T-helper 17 cell (primary cell): ENCODE data around the gene SLC39A6. TPM values are rescaled to one million over a fixed set of nuclear protein-coding genes. Genes with fewer than 3 reads are reported as not detected.
"Not testable (repeated sequence)": the region's sequence is repeated elsewhere in the genome, so short reads cannot be mapped to it uniquely, and the experiment has no call there.

ENCODE experiments used
- ATAC-seq: fragments of 150-1000 bp; cut with Tn5 transposase; 2 replicates; pipeline ENCODE4 v1.10.0; 2021; ENCODE audit warnings: mild to moderate bottlenecking, moderate library complexity
- DNase-seq, 3 donors: peaks; one replicate each; pipeline versions ENCODE4 v3.0.0 to v3.0.0-alpha.2; 2020 to 2021
- H3K9me3 ChIP-seq: one replicate; pipeline ENCODE4 v1.7.0; 2013; ENCODE audit warnings: low read length, mild to moderate bottlenecking; ENCODE audit not compliant: control insufficient read depth, poor library complexity, severe bottlenecking
- H3K27ac Mint-ChIP-seq: one replicate; pipeline ENCODE4 v1.8.0; 2022; ENCODE audit warnings: mild to moderate bottlenecking, moderate library complexity, mixed read lengths
- H3K27me3 Mint-ChIP-seq: one replicate; pipeline ENCODE4 v1.8.0; 2022; ENCODE audit warnings: mixed read lengths
- H3K36me3 Mint-ChIP-seq: one replicate; pipeline ENCODE4 v1.8.0; 2022; ENCODE audit warnings: low read depth, mixed read lengths
- H3K4me1 Mint-ChIP-seq: one replicate; pipeline ENCODE4 v1.8.0; 2022; ENCODE audit warnings: mild to moderate bottlenecking, mixed read lengths
- H3K4me3 Mint-ChIP-seq: one replicate; pipeline ENCODE4 v1.8.0; 2022; ENCODE audit warnings: mild to moderate bottlenecking, moderate library complexity, mixed read lengths
- total RNA-seq, 4 donors: library from RNA in 2 of 4; stranded (reverse) in 2 of 4; gene quantifications; one replicate each; pipeline ENCODE4 v1.2.3 and lab custom pipeline; 2022 to 2026

SLC39A6 gene
- total RNA-seq, 2 donors from 2014 or later: 14.4 to 16.3 TPM

DNA sequence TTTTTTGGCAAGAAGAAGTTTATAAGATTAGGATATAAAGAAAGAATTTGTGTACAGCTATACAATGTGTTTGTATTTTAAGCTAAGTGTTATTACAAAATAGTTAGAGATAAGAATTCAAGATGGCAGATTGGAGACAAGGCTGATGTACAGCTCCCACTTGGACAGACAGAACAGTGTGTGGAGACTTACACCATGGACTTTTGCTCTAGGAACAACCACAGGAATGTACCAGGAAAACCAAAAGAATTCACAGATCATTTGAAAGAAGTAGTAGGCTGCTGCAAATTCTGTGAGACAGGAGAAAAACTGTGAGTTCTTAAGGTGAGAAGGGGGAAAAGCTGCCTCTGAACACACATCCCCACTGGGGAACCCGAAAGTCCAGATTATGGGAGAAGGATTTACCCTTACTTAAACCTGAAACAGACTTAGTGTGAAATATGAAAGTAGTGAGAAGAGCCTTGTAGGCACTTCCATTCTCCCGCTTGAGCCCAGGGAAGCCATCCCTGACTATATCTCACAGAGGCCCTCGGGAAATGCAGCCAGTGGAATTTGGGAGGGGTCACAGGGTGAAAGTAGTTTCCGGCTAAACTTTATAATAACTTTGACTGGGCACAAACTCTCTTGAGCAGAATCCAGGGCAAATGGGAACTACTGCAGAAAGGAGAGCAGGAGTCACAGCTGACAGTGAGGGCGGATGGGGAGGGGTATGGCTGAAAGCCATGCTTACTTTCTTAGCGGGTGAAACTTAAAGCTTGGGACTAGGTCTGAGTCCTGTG lies 50.2 kb downstream of the SLC39A6 start:
- H3K27ac Mint-ChIP-seq: no peak overlapping the region
- H3K9me3 ChIP-seq: no peaks in the 10 kb centered on the region
- H3K4me3 Mint-ChIP-seq: no peak overlapping the region
- peaks cover 20% of the 10 kb centered on the region for H3K27me3 Mint-ChIP-seq
- H3K4me1 Mint-ChIP-seq: peaks cover 2% of the 10 kb centered on the region
- ATAC-seq (no peak), DNase-seq (no peak)
- H3K36me3 Mint-ChIP-seq: peaks cover 2% of the 10 kb centered on the region

DNA sequence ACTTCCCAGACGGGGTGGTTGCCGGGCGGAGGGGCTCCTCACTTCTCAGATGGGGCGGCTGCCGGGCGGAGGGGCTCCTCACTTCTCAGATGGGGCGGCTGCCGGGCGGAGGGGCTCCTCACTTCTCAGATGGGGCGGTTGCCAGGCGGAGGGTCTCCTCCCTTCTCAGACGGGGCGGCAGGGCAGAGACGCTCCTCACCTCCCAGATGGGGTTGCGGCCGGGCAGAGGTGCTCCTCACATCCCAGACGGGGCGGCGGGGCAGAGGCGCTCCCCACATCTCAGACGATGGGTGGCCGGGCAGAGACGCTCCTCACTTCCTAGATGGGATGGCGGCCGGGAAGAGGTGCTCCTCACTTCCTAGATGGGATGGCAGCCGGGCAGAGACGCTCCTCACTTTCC lies 51.4 kb downstream of the SLC39A6 start:
- H3K27me3 Mint-ChIP-seq: peaks cover 26% of the 10 kb centered on the region
- not testable (repeated sequence) for H3K4me3 Mint-ChIP-seq, H3K36me3 Mint-ChIP-seq, ATAC-seq, DNase-seq, H3K9me3 ChIP-seq, H3K27ac Mint-ChIP-seq, H3K4me1 Mint-ChIP-seq

DNA sequence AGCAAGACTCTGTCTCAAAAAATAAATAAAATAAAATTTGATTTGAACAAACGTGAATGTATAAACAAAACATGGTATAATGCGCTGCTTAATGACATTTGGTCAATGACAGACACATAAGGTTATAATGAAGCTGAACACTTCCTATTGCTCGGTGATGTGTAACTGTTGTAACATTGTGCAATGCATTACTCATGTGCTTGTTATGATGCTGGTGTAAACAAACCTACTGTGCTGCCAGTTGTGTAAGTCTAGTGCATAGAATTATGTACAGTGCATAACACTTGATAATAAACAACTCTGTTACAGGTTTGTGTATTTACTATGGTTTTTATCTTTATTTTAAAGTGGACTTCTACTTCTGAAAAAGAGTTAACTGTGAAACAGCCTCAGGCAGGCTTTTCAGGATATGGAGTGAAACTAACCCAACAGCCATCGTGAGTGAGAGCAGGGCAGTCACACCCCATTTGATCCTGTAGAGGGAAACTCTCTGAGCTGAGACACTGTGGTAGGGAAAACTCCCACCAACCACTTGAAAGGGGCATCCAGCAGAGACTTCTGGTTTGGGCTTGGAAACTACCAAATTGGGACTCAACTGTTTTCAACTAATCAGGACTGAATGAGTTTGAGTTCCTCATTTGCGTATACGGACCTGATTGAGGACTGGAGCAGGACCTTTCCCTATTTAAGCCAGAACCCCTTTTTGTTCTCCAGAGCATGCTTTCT lies 53.1 kb downstream of the SLC39A6 start:
- DNase-seq (no peak), ATAC-seq (no peak)
- H3K36me3 Mint-ChIP-seq: peaks cover 2% of the 10 kb centered on the region
- H3K27me3 Mint-ChIP-seq: peaks cover 26% of the 10 kb centered on the region
- H3K4me3 Mint-ChIP-seq: no peak overlapping the region
- no peak overlapping the region for H3K27ac Mint-ChIP-seq
- H3K9me3 ChIP-seq: no peaks in the 10 kb centered on the region
- H3K4me1 Mint-ChIP-seq: peaks cover 2% of the 10 kb centered on the region

DNA sequence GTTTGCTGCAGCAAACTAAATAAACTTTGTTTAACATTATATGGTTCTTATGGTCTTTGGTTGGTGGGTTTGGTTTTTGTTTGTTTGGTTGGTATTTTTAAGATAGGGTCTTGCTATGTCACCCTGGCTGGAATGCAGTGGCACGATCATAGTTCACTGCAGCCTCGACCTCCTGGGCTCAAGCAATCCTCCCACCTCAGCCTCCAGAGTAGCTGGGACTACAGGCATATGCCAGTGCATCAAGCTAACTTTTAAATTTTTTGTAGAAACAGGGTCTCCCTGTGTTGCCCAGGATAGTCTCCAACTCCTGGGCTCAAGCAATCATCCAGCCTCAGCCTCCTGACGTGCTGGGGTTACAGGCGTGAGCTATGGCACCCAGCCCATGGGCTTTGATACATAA lies 54.7 kb downstream of the SLC39A6 start:
- no peak for ATAC-seq
- Mint-ChIP-seq H3K36me3 (peaks cover 5% of the 10 kb centered on the region), H3K27me3 (peaks cover 26% of the 10 kb centered on the region), H3K4me3 (no peak overlapping the region), H3K27ac (peak overlapping the region; percentile 53), H3K4me1 (peaks cover 2% of the 10 kb centered on the region)
- DNase-seq: no peak
- H3K9me3 ChIP-seq: no peaks in the 10 kb centered on the region

DNA sequence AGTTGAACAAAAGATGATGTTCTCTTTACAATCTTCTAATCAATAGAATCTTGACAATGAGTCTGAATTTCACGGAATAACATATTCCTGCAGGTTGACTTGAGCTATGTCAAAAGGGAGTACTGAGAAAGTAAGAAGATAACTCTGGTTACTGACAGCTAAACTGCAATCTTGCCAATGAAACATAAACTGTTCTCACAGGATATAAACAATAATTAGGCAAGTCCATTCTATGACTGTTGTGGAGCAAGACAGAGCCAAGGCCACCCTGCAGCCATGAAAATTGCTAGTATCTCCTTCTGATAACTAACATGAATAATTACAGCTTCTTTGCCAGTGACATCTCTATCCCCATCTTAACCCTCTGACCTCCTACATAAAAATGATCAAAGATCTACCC lies 55.5 kb downstream of the SLC39A6 start:
- no peak for DNase-seq
- Mint-ChIP-seq H3K36me3 (peaks cover 5% of the 10 kb centered on the region), H3K4me1 (peaks cover 2% of the 10 kb centered on the region), H3K27ac (no peak overlapping the region), H3K27me3 (peaks cover 26% of the 10 kb centered on the region), H3K4me3 (no peak overlapping the region)
- no peaks in the 10 kb centered on the region for H3K9me3 ChIP-seq
- no peak for ATAC-seq

DNA sequence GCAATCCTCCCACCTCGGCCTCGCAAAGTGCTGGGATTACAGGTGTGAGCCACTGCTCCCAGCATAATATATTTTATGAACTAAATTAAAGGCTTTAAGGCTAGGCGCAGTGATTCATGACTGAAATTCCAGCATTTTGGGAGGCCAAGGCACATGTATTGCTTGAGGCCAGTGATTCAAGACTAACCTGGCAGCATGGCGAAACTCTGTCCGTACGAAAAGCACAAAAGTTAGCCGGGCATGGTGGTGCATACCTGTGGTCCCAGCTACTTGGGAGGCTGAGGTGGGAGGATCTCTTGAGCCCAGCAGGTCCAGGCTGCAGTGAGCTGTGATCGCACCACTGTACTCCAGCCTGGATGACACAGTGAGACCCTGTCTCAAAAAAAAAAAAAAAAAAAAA lies 56.7 kb downstream of the SLC39A6 start:
- H3K36me3 Mint-ChIP-seq, DNase-seq, H3K4me1 Mint-ChIP-seq, H3K9me3 ChIP-seq, ATAC-seq, H3K4me3 Mint-ChIP-seq, H3K27ac Mint-ChIP-seq: not testable (repeated sequence)
- H3K27me3 Mint-ChIP-seq: peaks cover 26% of the 10 kb centered on the region

DNA sequence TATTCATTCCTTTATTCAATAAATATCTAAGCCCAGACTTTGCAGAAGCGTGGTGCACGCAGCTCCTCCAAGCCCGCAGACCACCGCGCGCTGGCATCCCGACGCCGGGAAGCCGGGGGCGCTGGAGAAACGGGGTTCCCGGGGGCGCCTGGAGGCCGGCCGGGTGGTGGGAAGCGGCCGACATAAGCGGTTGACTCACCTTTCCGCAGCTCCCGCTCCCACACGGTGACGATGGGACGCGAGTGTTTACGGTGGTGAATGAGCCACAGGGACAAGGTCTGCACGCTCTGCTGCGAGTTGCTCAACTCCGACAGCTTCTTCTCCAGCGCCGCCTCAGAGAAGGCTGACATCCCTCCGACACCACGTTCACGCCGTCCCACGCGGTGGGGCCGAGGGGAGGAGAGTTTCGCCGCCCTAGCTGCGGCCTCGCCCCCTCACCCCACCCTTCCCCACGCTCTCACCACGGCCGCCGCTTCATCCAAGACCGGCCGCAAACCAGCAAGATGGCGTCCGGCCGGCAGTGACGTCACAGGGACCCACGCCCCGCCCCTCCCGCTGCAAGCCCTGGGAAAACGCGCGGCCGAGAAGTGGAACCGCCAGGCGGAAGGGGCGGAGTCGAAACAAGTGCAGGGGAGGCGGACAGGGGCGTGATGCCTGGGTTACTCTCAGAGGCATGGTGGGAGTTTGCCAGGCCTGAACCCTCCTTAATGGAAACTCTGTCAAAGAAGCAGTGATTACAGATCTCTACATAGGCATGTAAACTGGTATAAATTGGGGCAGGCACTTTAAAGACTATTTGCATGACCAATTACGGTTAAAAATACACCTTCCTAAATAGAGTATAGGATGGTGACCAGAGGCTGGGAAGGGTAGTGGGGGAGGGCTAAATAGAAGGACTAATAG lies 61.8 kb downstream of the SLC39A6 start, which contains the start of gene RPRD1A:
RPRD1A (minus strand) TSS at position 505 of the 903 bp plus-strand sequence; CDS start at position 350, 155 bp downstream.
- DNase-seq (peak; percentile 92 to 96 (median 93)), ATAC-seq (peak; percentile 94)
- Mint-ChIP-seq H3K4me3 (peak within 1 kb of the TSS; percentile 95), H3K36me3 (peaks cover 3% of the 10 kb centered on the region), H3K4me1 (peaks cover 21% of the 10 kb centered on the region), H3K27ac (peak within 1 kb of the TSS; percentile 92), H3K27me3 (no peaks in the 10 kb centered on the region)
- H3K9me3 ChIP-seq: no peaks in the 10 kb centered on the region

DNA sequence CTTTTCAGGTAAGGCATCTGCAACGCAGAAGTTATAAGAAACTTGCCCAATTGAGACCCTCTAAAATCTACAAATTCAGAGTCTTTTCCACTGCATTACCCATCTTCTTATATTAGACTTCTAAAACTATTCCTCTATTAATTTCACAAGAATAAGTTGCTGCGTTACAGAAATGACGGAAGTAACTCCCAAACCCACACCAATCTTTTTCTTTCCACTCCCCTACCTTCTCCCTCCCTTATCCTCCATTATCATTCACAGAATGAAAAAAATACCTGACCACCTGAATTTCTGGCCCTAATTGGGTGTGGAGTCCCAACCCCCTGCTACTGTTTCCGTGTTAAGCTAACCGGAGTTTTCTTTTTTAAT lies 62.5 kb downstream of the SLC39A6 start:
- H3K4me3 Mint-ChIP-seq: peak overlapping the region; percentile 95
- ATAC-seq (no peak), DNase-seq (no peak)
- H3K9me3 ChIP-seq: no peaks in the 10 kb centered on the region
- peaks cover 21% of the 10 kb centered on the region for H3K4me1 Mint-ChIP-seq
- H3K27ac Mint-ChIP-seq: peak overlapping the region; percentile 92
- H3K27me3 Mint-ChIP-seq: no peaks in the 10 kb centered on the region
- H3K36me3 Mint-ChIP-seq: peaks cover 3% of the 10 kb centered on the region

DNA sequence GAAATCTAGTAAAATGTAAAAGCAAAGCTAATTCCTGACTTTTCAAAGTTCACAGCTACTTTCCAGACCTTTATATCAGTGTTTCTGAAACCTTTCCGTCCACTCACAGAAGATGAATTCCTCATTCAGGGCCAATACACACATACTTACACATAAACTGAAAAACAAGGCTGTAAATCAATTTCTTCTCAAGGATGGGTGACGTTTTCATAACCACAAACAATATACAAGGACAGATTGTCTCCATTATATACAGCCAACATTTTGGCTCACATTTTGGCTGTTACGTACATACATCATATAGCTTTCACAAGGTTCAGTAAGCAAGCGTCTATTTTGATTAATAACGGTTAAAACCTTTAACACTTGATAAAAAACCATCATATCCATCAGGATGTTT lies 63.1 kb downstream of the SLC39A6 start:
- Mint-ChIP-seq H3K4me1 (peaks cover 25% of the 10 kb centered on the region), H3K27me3 (no peaks in the 10 kb centered on the region), H3K27ac (peak overlapping the region; percentile 34), H3K4me3 (peak overlapping the region; percentile 95), H3K36me3 (peaks cover 3% of the 10 kb centered on the region)
- DNase-seq (no peak), ATAC-seq (no peak)
- no peaks in the 10 kb centered on the region for H3K9me3 ChIP-seq

DNA sequence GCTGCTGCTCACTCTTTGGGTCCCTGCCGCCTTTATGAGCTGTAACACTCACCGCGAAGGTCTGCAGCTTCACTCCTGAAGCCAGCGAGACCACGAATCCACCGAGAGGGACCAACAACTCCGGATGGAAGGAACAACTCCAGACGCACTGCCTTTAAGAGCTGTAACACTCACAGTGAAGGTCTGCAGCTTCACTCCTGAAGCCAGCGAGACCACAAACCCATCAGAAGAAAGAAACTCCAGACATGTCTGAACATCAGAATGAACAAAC lies 64.4 kb downstream of the SLC39A6 start:
- H3K27ac Mint-ChIP-seq, H3K9me3 ChIP-seq, ATAC-seq, H3K36me3 Mint-ChIP-seq, H3K27me3 Mint-ChIP-seq, DNase-seq: not testable (repeated sequence)
- Mint-ChIP-seq H3K4me1 (peaks cover 25% of the 10 kb centered on the region), H3K4me3 (peak overlapping the region; percentile 15)

DNA sequence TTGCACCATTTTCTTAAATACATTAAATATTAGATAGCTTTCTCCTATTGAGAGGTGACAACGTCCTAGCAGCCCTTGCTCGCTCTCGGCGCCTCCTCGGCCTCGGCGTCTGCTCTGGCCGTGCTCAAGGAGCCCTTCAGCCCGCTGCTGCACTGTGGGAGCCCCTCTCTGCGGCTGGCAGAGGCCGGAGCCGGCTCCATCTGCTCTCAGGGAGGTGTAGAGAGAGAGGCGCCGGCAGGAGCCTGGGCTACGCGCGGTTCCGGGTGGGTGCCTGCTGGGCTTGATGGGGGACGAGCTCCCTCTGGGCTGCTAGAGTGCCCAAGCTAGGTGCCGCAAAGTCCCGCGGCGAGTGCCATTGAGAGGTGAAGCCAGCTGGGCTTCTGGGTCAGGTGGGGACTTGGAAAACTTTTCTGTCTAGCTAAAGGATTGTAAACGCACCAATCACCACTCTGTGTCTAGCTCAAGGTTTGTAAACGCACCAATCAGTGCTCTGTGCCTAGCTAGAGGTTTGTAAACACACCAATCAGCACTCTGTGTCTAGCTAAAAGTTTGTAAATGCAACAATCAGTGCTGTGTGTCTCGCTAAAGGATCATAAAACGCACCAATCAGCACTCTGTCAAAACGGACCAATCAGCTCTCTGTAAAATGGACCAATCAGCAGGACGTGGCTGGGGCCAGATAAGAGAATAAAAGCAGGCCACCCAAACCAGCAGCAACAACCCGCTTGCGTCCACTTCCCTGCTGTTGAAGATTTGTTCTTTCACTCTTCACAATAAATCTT lies 64.9 kb downstream of the SLC39A6 start:
- no peaks in the 10 kb centered on the region for H3K36me3 Mint-ChIP-seq
- H3K4me3 Mint-ChIP-seq: peak overlapping the region; percentile 15
- DNase-seq: no peak
- peaks cover 25% of the 10 kb centered on the region for H3K4me1 Mint-ChIP-seq
- no peaks in the 10 kb centered on the region for H3K27me3 Mint-ChIP-seq
- H3K27ac Mint-ChIP-seq: no peak overlapping the region
- no peak for ATAC-seq
- no peaks in the 10 kb centered on the region for H3K9me3 ChIP-seq

DNA sequence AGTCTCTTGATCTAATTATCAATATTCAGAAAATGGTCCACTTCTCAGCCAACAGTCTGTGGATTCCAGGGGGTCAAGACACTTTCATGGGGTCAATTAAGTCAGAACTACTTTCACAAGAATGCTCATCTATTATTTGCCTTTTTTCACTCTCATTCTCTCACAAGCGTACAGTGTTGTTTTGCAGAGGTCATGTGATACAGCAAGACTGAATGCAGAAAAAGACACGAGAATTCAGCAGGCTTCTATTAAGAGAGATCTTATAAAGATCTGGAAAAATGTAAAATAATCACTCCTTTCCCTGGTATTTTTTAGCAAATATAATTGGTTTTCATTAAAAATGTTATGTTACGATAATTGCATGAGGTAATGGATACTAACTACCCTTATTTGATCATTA lies 70.5 kb downstream of the SLC39A6 start:
- H3K4me1 Mint-ChIP-seq: peaks cover 23% of the 10 kb centered on the region
- peaks cover 3% of the 10 kb centered on the region for H3K36me3 Mint-ChIP-seq

More for the DNA sequence above, 70.5 kb downstream of the SLC39A6 start:
- Mint-ChIP-seq H3K27me3 (no peaks in the 10 kb centered on the region), H3K27ac (no peak overlapping the region), H3K4me3 (no peak overlapping the region)
- H3K9me3 ChIP-seq: no peaks in the 10 kb centered on the region
- ATAC-seq: no peak
- DNase-seq: no peak
